HepG2 (cell line): Measurements from ENCODE around the gene TUBA4A. TPM values are rescaled to one million over a fixed set of nuclear protein-coding genes. Genes with fewer than 3 reads are reported as not detected.

Experiments used
- JDP2 ChIP-seq: sonication (generic); formaldehyde crosslinking; IDR thresholded peaks from 2 replicates; pipeline ENCODE4 v1.8.1; 2022; ENCODE audit warnings: missing genetic modification reagents, borderline replicate concordance
- KLF11 ChIP-seq: IDR thresholded peaks from 2 replicates; pipeline ENCODE4 v1.6.1; 2016; ENCODE audit warnings: missing compliant biosample characterization
- MAFG ChIP-seq: sonication (generic); formaldehyde crosslinking; IDR thresholded peaks from 2 replicates; pipeline ENCODE4 v1.5.1; 2020; ENCODE audit warnings: mild to moderate bottlenecking, missing genetic modification reagents
- NFYB ChIP-seq: sonication (generic); formaldehyde crosslinking; IDR thresholded peaks from 2 replicates; pipeline ENCODE4 v1.4.0; 2020; ENCODE audit warnings: missing genetic modification reagents
- POLR2A ChIP-seq, 2 experiments: IDR thresholded peaks; 2 replicates each; pipeline ENCODE4 v1.6.1; 2011; ENCODE audit warnings: low read depth in 2 of 2, low read length in 2 of 2, mild to moderate bottlenecking in 1 of 2, moderate library complexity in 1 of 2; ENCODE audit not compliant: insufficient read depth in 1 of 2
- SIN3B ChIP-seq: fragments of 150-350 bp; IDR thresholded peaks from 2 replicates; pipeline ENCODE4 v1.6.1; 2014; ENCODE audit warnings: low read length
- ZNF17 ChIP-seq: sonication (generic); formaldehyde crosslinking; IDR thresholded peaks from 2 replicates; pipeline ENCODE4 v1.5.0; 2020; ENCODE audit warnings: mild to moderate bottlenecking, missing genetic modification reagents
- ZNF33A ChIP-seq: sonication (generic); formaldehyde crosslinking; IDR thresholded peaks from 2 replicates; pipeline ENCODE4 v1.5.1; 2020; ENCODE audit warnings: missing genetic modification reagents, mild to moderate bottlenecking, moderate library complexity, borderline replicate concordance
- ZNF350 ChIP-seq: sonication (generic); formaldehyde crosslinking; IDR thresholded peaks from 2 replicates; pipeline ENCODE4 v1.4.0; 2020; ENCODE audit warnings: mild to moderate bottlenecking, low read depth, missing genetic modification reagents, borderline replicate concordance
- polyA plus RNA-seq, 8 experiments: library from polyadenylated mRNA; depleted of rRNA in 3 of 8; stranded (reverse) in 7 of 8; unstranded in 1 of 8; fragments of >200 nt; fragmentation: Illumina TruSeq in 4 of 8; extraction: Trizol in 4 of 8; gene quantifications; 2 replicates each; pipeline versions ENCODE4 v1.2.1 to v1.2.3, GENCODE V29; 2011 to 2016; ENCODE audit warnings: low read depth in 4 of 8, missing spikeins in 1 of 8, mixed read lengths in 1 of 8; ENCODE audit not compliant: insufficient read depth in 1 of 8
- total RNA-seq, 5 experiments: library from RNA; depleted of rRNA; stranded (reverse); fragments of >200 nt; fragmentation: Illumina TruSeq; extraction: Trizol; gene quantifications; 2 replicates each; pipeline ENCODE4 v1.2.3, GENCODE V29; 2016; ENCODE audit warnings: low read depth in 1 of 5
- TF ChIP-seq, protein P1 (sequence below): sonication (generic); formaldehyde crosslinking; IDR thresholded peaks from 2 replicates; pipeline ENCODE4 v1.4.0; 2020; ENCODE audit warnings: mild to moderate bottlenecking, missing genetic modification reagents
- TF ChIP-seq, protein P2 (sequence below): sonication (generic); formaldehyde crosslinking; IDR thresholded peaks from 2 replicates; pipeline ENCODE4 v1.4.0; 2020; ENCODE audit warnings: low read depth, mild to moderate bottlenecking, missing genetic modification reagents
- TF ChIP-seq, protein P3 (sequence below): sonication (generic); formaldehyde crosslinking; IDR thresholded peaks from 2 replicates; pipeline ENCODE4 v1.4.0; 2020; ENCODE audit warnings: missing genetic modification reagents, mild to moderate bottlenecking, borderline replicate concordance
- TF ChIP-seq, protein P4 (sequence below): sonication (generic); formaldehyde crosslinking; IDR thresholded peaks from 2 replicates; pipeline ENCODE4 v1.5.0; 2020; ENCODE audit warnings: mild to moderate bottlenecking, missing genetic modification reagents
- TF ChIP-seq, protein P5 (sequence below): sonication (generic); formaldehyde crosslinking; IDR thresholded peaks from 2 replicates; pipeline ENCODE4 v1.4.0; 2020; ENCODE audit warnings: mild to moderate bottlenecking, missing genetic modification reagents, borderline replicate concordance

Gene TUBA4A
- total and polyA plus RNA-seq, 2 of the 13 experiments (the other 11 are each of a cell fraction or from before 2014, with no cell fraction given), result 1.3 to 12.7 TPM

DNA sequence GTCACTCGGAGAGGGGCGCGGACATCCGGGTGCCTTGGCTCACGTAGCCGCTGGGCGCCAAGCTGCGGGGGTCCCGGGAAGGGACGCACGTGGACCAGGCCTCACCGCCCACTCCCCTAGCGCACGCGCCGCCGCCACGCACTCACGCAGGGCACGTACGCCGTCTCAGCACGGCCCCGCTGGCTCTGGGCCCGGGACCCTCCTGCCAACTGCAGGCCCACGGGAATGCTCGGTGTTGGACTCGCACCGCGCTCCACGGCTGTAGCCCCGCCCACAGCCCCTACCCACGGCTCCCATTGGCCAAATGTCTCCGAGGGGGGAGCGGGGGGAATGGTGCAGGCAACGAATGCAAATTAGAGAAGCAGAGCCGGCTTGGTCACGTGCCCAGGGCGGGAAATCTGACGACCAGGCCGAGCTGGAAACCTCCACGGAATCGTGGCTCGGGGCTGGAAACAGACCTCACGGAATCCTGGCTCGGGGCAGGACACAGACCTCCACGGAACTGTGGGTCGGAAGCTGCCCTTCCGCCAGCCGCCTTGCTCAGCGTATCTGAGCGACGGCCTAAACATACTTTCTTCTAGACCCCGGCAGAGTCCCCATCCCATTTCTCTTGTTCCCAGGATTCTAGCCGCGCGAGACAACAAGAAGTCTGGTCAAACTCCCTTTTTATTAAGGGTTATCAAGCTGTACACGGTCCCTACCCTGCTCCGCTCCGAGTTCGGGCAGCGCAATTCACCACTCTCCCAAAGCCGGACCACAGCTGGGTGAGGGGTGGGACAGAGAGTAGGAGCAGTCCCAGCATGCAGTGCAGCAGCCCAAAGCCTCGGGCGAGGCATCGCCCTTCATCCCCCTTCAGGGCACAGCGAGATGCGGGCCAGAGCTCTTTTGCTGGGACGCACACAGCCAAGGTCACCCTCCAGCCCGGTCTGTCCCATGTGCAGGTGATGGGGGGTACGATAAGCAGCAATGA is 34.7 kb downstream of the TUBA4A start, which contains the start of gene ABCB6 (continued):
- TF ChIP-seq ZNF350 (CRISPR knock-in tag) (peak; percentile 96; the same call in 1 of the 2 replicates), NFYB (peak; percentile 86), ZNF33A (CRISPR knock-in tag) (0 out of 2 replicates have a peak, but pooled peaks have one; percentile 9), KLF11 (CRISPR knock-in tag) (peak; percentile 67; the same call in 1 of the 2 replicates), JDP2 (CRISPR knock-in tag) (peak; percentile 46; the same call in 1 of the 2 replicates), MAFG (CRISPR knock-in tag) (no peak), SIN3B (peak; percentile 88), POLR2A (IDR thresholded peaks at IDR 0.05; ENCODE audit: insufficient read depth in 1 of 2, low read depth in 2 of 2, low read length in 2 of 2) (peak in 1 of 2 experiments; percentile 94; a peak in 2 of 4 replicates), ZNF17 (CRISPR knock-in tag) (no peak; the same call in 1 of the 2 replicates)
- TF ChIP-seq, protein P1, sequence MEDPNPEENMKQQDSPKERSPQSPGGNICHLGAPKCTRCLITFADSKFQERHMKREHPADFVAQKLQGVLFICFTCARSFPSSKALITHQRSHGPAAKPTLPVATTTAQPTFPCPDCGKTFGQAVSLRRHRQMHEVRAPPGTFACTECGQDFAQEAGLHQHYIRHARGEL (CRISPR knock-in tag), result peak; percentile 92
- TF ChIP-seq, protein P2, sequence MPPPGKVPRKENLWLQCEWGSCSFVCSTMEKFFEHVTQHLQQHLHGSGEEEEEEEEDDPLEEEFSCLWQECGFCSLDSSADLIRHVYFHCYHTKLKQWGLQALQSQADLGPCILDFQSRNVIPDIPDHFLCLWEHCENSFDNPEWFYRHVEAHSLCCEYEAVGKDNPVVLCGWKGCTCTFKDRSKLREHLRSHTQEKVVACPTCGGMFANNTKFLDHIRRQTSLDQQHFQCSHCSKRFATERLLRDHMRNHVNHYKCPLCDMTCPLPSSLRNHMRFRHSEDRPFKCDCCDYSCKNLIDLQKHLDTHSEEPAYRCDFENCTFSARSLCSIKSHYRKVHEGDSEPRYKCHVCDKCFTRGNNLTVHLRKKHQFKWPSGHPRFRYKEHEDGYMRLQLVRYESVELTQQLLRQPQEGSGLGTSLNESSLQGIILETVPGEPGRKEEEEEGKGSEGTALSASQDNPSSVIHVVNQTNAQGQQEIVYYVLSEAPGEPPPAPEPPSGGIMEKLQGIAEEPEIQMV (CRISPR knock-in tag), result peak; percentile 40; the same call in 1 of the 2 replicates
- TF ChIP-seq, protein P3, sequence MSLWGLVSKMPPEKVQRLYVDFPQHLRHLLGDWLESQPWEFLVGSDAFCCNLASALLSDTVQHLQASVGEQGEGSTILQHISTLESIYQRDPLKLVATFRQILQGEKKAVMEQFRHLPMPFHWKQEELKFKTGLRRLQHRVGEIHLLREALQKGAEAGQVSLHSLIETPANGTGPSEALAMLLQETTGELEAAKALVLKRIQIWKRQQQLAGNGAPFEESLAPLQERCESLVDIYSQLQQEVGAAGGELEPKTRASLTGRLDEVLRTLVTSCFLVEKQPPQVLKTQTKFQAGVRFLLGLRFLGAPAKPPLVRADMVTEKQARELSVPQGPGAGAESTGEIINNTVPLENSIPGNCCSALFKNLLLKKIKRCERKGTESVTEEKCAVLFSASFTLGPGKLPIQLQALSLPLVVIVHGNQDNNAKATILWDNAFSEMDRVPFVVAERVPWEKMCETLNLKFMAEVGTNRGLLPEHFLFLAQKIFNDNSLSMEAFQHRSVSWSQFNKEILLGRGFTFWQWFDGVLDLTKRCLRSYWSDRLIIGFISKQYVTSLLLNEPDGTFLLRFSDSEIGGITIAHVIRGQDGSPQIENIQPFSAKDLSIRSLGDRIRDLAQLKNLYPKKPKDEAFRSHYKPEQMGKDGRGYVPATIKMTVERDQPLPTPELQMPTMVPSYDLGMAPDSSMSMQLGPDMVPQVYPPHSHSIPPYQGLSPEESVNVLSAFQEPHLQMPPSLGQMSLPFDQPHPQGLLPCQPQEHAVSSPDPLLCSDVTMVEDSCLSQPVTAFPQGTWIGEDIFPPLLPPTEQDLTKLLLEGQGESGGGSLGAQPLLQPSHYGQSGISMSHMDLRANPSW (CRISPR knock-in tag), result no peak
- TF ChIP-seq, protein P4, sequence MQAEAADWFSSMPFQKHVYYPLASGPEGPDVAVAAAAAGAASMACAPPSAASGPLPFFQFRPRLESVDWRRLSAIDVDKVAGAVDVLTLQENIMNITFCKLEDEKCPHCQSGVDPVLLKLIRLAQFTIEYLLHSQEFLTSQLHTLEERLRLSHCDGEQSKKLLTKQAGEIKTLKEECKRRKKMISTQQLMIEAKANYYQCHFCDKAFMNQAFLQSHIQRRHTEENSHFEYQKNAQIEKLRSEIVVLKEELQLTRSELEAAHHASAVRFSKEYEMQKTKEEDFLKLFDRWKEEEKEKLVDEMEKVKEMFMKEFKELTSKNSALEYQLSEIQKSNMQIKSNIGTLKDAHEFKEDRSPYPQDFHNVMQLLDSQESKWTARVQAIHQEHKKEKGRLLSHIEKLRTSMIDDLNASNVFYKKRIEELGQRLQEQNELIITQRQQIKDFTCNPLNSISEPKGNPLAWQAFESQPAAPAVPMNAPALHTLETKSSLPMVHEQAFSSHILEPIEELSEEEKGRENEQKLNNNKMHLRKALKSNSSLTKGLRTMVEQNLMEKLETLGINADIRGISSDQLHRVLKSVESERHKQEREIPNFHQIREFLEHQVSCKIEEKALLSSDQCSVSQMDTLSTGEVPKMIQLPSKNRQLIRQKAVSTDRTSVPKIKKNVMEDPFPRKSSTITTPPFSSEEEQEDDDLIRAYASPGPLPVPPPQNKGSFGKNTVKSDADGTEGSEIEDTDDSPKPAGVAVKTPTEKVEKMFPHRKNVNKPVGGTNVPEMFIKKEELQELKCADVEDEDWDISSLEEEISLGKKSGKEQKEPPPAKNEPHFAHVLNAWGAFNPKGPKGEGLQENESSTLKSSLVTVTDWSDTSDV (CRISPR knock-in tag), result no peak; the same call in 1 of the 2 replicates
- TF ChIP-seq, protein P5, sequence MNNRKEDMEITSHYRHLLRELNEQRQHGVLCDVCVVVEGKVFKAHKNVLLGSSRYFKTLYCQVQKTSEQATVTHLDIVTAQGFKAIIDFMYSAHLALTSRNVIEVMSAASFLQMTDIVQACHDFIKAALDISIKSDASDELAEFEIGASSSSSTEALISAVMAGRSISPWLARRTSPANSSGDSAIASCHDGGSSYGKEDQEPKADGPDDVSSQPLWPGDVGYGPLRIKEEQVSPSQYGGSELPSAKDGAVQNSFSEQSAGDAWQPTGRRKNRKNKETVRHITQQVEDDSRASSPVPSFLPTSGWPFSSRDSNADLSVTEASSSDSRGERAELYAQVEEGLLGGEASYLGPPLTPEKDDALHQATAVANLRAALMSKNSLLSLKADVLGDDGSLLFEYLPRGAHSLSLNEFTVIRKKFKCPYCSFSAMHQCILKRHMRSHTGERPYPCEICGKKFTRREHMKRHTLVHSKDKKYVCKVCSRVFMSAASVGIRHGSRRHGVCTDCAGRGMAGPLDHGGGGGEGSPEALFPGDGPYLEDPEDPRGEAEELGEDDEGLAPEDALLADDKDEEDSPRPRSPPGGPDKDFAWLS (CRISPR knock-in tag), result no peak
